ENCODE measurements around the gene MSTN.

DNA sequence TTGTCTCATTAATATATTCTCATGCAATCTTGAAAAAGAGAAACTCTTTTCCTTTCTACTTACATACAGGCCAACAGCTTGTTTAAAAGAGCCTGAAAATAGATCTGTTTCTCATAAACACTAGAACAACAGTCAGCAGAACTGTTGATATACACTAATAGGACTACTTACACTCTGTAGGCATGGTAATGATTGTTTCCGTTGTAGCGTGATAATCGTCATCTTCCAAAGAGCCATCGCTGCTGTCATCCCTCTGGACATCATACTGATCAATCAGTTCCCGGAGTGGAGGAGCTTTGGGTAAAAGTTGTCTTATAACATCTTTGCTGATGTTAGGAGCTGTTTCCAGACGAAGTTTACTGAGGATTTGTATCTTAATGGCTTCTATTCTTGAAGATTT lies 476 bp downstream of the MSTN start:
- no peak for TF ChIP-seq POLR2A (IDR thresholded peaks at IDR 0.05; ENCODE audit: low read depth, low read length)
- no peak for TF ChIP-seq POLR2AphosphoS5 (IDR thresholded peaks at IDR 0.05; ENCODE audit: low read depth, low read length)
